DMS53 (cell line): ENCODE measurements around the gene GNG7.
"Not testable (repeated sequence)": the region's sequence is repeated elsewhere in the genome, so short reads cannot be mapped to it uniquely, and the experiment has no call there.

ENCODE experiments used
- DNase-seq: peaks from one replicate; lab custom pipeline; 2025; lab: John Stamatoyannopoulos, UW

The GNG7 gene

GRCh38 chr19:2483484-2484151 is 218.9 kb downstream of the GNG7 start:
- no peak for DNase-seq

- peak; percentile 42 for DNase-seq
Measured at GRCh38 chr19:2483084-2483483, 219.4 kb downstream of the GNG7 start.

- no peak for DNase-seq
Measured at GRCh38 chr19:2482354-2483038, 220.0 kb downstream of the GNG7 start.

- no peak for DNase-seq
Measured at GRCh38 chr19:2481466-2481865, 221.0 kb downstream of the GNG7 start.

- no peak for DNase-seq
Measured at GRCh38 chr19:2479556-2480194, 222.8 kb downstream of the GNG7 start.

- DNase-seq = peak; percentile 62
Measured at GRCh38 chr19:2478756-2479555, 223.5 kb downstream of the GNG7 start.

GRCh38 chr19:2478278-2478755 is 224.2 kb downstream of the GNG7 start:
- DNase-seq = peak; percentile 83

GRCh38 chr19:2477732-2478191 is 224.7 kb downstream of the GNG7 start:
- no peak for DNase-seq

- DNase-seq = peak; percentile 75
Measured at GRCh38 chr19:2477141-2477710, 225.3 kb downstream of the GNG7 start.

- DNase-seq = peak; percentile 57
Measured at GRCh38 chr19:2476451-2477140, 225.9 kb downstream of the GNG7 start.

- peak; percentile 96 for DNase-seq
Measured at GRCh38 chr19:2475702-2476450, 226.6 kb downstream of the GNG7 start, which contains the start of gene GADD45B. Gene GADD45B (plus strand): TSS chr19:2476127. CDS start chr19:2476359, 232 bp downstream.

GRCh38 chr19:2475018-2475701 is 227.3 kb downstream of the GNG7 start:
- DNase-seq = peak; percentile 73

- DNase-seq = peak; percentile 82
Measured at GRCh38 chr19:2474232-2475017, 228.1 kb downstream of the GNG7 start.

- DNase-seq = not testable (repeated sequence)
Measured at GRCh38 chr19:2469915-2470200, 232.6 kb downstream of the GNG7 start.

GRCh38 chr19:2469102-2469914 is 233.2 kb downstream of the GNG7 start:
- DNase-seq = peak; percentile 37

GRCh38 chr19:2468596-2468995 is 233.9 kb downstream of the GNG7 start:
- no peak for DNase-seq

- DNase-seq = no peak
Measured at GRCh38 chr19:2464389-2464788, 238.1 kb downstream of the GNG7 start.

GRCh38 chr19:2463694-2464093 is 238.8 kb downstream of the GNG7 start:
- not testable (repeated sequence) for DNase-seq
